Measurements from ENCODE around the gene PCDHGA1. TPM values are rescaled to one million over a fixed set of nuclear protein-coding genes. Genes with fewer than 3 reads are reported as not detected.
A peak's percentile ranks its signal among the peaks of the same experiment; 100 is the strongest.

Gene PCDHGA1
- total RNA-seq, 1 donor from 2014 or later, result 0.13 TPM

- Mint-ChIP-seq H3K4me1 (ENCODE audit: unreplicated experiment) (peaks cover 44% of the 10 kb centered on the region), H3K36me3 (ENCODE audit: unreplicated experiment) (peaks cover 14% of the 10 kb centered on the region), H3K9me3 (ENCODE audit: unreplicated experiment) (no peaks in the 10 kb centered on the region), H3K27me3 (ENCODE audit: unreplicated experiment) (no peaks in the 10 kb centered on the region), H3K27ac (ENCODE audit: unreplicated experiment) (peak overlapping the region; percentile 42), H3K4me3 (ENCODE audit: unreplicated experiment) (no peak overlapping the region)
- TF ChIP-seq CTCF (IDR thresholded peaks at IDR 0.05), result no peak
- no peak for DNase-seq (ENCODE audit: extremely low spot score, unreplicated experiment)
These were observed 197.1 kb downstream of the PCDHGA1 start for GRCh38 chr5:141527426-141527825.

GRCh38 chr5:141528291-141528984 is 198.1 kb downstream of the PCDHGA1 start:
- Mint-ChIP-seq H3K4me1 (ENCODE audit: unreplicated experiment) (peaks cover 34% of the 10 kb centered on the region), H3K9me3 (ENCODE audit: unreplicated experiment) (no peaks in the 10 kb centered on the region), H3K4me3 (ENCODE audit: unreplicated experiment) (no peak overlapping the region), H3K27ac (ENCODE audit: unreplicated experiment) (peak overlapping the region; percentile 53), H3K36me3 (ENCODE audit: unreplicated experiment) (peaks cover 14% of the 10 kb centered on the region), H3K27me3 (ENCODE audit: unreplicated experiment) (no peaks in the 10 kb centered on the region)
- peak; percentile 69 for DNase-seq (ENCODE audit: extremely low spot score, unreplicated experiment)
- no peak for TF ChIP-seq CTCF (IDR thresholded peaks at IDR 0.05)

GRCh38 chr5:141529002-141529401 is 198.7 kb downstream of the PCDHGA1 start:
- TF ChIP-seq CTCF (IDR thresholded peaks at IDR 0.05), result no peak
- Mint-ChIP-seq H3K4me3 (ENCODE audit: unreplicated experiment) (no peak overlapping the region), H3K36me3 (ENCODE audit: unreplicated experiment) (peaks cover 15% of the 10 kb centered on the region), H3K9me3 (ENCODE audit: unreplicated experiment) (no peaks in the 10 kb centered on the region), H3K4me1 (ENCODE audit: unreplicated experiment) (peaks cover 29% of the 10 kb centered on the region), H3K27ac (ENCODE audit: unreplicated experiment) (peak overlapping the region; percentile 53), H3K27me3 (ENCODE audit: unreplicated experiment) (no peaks in the 10 kb centered on the region)
- no peak for DNase-seq (ENCODE audit: extremely low spot score, unreplicated experiment)

GRCh38 chr5:141529873-141530272 is 199.6 kb downstream of the PCDHGA1 start:
- Mint-ChIP-seq H3K27ac (ENCODE audit: unreplicated experiment) (no peak overlapping the region), H3K4me3 (ENCODE audit: unreplicated experiment) (no peak overlapping the region), H3K9me3 (ENCODE audit: unreplicated experiment) (no peaks in the 10 kb centered on the region), H3K36me3 (ENCODE audit: unreplicated experiment) (peaks cover 18% of the 10 kb centered on the region), H3K4me1 (ENCODE audit: unreplicated experiment) (peaks cover 20% of the 10 kb centered on the region), H3K27me3 (ENCODE audit: unreplicated experiment) (no peaks in the 10 kb centered on the region)
- no peak for DNase-seq (ENCODE audit: extremely low spot score, unreplicated experiment)
- TF ChIP-seq CTCF (IDR thresholded peaks at IDR 0.05), result no peak

- Mint-ChIP-seq H3K27ac (ENCODE audit: unreplicated experiment) (no peak overlapping the region), H3K4me3 (ENCODE audit: unreplicated experiment) (no peak overlapping the region)
These were observed 202.4 kb downstream of the PCDHGA1 start for GRCh38 chr5:141532726-141533125.

More at GRCh38 chr5:141532726-141533125, 202.4 kb downstream of the PCDHGA1 start:
- no peak for TF ChIP-seq CTCF (IDR thresholded peaks at IDR 0.05)
- DNase-seq (ENCODE audit: extremely low spot score, unreplicated experiment), result no peak
- no peaks in the 10 kb centered on the region for H3K27me3 Mint-ChIP-seq (ENCODE audit: unreplicated experiment)
- no peaks in the 10 kb centered on the region for H3K9me3 Mint-ChIP-seq (ENCODE audit: unreplicated experiment)
- H3K36me3 Mint-ChIP-seq (ENCODE audit: unreplicated experiment), result peaks cover 14% of the 10 kb centered on the region
- H3K4me1 Mint-ChIP-seq (ENCODE audit: unreplicated experiment), result peaks cover 2% of the 10 kb centered on the region

Measured in osteocyte (in vitro differentiated cells).